Subcutaneous abdominal adipose tissue (tissue), 5 donors: Measurements from ENCODE around the gene FAM216A.

Source experiments
- H3K27ac ChIP-seq: one replicate; pipeline ENCODE4 v1.7.0; 2013; ENCODE audit warnings: low read depth, mild to moderate bottlenecking, inconsistent platforms, low read length, moderate library complexity
- H3K27me3 ChIP-seq, 5 donors: one replicate each; pipeline ENCODE4 v1.7.0; 2013; ENCODE audit warnings: low read length in 5 of 5, inconsistent platforms in 1 of 5; ENCODE audit not compliant: control insufficient read depth in 5 of 5, insufficient read depth in 4 of 5
- H3K36me3 ChIP-seq, 5 donors: one replicate each; pipeline ENCODE4 v1.7.0; 2013; ENCODE audit warnings: low read length in 5 of 5; ENCODE audit not compliant: control insufficient read depth in 5 of 5, insufficient read depth in 5 of 5
- H3K4me1 ChIP-seq, 5 donors: one replicate each; pipeline ENCODE4 v1.7.0; 2013; ENCODE audit warnings: low read length in 5 of 5, mild to moderate bottlenecking in 3 of 5, moderate library complexity in 1 of 5; ENCODE audit not compliant: control insufficient read depth in 5 of 5, insufficient read depth in 5 of 5
- H3K4me3 ChIP-seq, 5 donors: one replicate each; pipeline ENCODE4 v1.7.0; 2013; ENCODE audit warnings: low read length in 5 of 5, low read depth in 1 of 5
- H3K9ac ChIP-seq, 5 donors: one replicate each; pipeline ENCODE4 v1.7.0; 2013; ENCODE audit warnings: low read length in 5 of 5, mild to moderate bottlenecking in 4 of 5, moderate library complexity in 3 of 5
- H3K9me3 ChIP-seq, 5 donors: one replicate each; pipeline ENCODE4 v1.7.0; 2013; ENCODE audit warnings: low read length in 5 of 5; ENCODE audit not compliant: control insufficient read depth in 5 of 5
- donor health status: healthy.
- donor health status: healthy.
- donor health status: healthy.
- donor health status: healthy.
- donor health status: healthy.

The FAM216A gene

DNA sequence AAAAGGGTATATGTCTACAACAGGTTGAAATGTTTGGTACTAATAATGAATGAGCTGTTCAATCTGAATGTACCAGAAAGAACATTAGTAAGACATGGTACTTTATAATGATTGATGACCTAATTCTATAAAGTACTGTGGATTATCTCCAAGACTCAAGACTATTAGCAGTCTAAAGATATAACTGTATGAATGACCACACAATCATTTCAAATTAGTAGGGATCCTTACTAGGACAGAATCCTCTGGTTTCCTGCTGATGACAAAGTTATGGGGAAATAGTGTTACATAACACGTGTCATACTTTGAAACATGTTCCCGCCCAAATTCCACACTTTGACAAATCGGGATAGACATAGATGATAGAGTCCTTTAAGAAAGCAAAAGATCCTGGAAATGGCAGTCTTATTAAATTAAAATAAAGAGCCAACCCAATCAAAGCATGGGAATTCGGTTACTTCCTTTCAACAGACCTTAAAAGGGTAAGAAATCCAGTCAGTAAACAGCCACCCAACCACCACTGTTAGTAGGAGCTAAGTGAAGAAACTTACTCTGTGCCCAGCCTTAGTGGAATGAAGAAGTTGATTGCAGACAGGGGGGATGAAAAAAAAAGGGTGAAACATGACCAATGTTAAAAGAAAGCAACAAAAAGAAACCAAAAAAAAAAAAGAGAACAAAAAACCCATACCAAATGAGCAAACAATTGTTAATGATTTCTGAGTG, 30.5 kb downstream of the FAM216A start:
- Histone ChIP-seq H3K9me3 (no peaks in the 10 kb centered on the region), H3K27me3 (no peaks in the 10 kb centered on the region), H3K4me1 (peaks cover 0 to 36% (median 30%) of the 10 kb centered on the region in 5 donors), H3K27ac (peak overlapping the region; percentile 65), H3K4me3 (no peak overlapping the region), H3K36me3 (peaks cover 8 to 17% (median 12%) of the 10 kb centered on the region in 5 donors), H3K9ac (peak overlapping the region in 2 of 5 donors; percentile 19 to 63)

DNA sequence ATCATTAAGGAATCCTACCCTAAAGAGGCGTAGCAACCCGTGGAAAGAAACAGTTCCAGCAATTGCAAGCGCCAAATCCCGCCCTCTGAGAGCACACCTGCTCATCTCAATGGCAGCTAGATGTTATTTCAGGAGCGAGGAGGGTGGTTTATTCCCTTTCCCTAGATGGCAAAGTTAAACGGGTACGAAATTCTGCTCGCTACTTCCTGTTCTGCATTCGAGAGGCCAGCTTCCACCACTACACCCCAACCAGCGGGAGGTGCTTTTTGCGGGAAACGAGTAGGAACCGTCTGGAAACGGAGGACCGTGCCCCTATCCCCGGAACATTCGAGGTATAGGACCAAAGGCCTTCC, 32.7 kb downstream of the FAM216A start:
- Histone ChIP-seq H3K9me3 (no peaks in the 10 kb centered on the region), H3K9ac (peak overlapping the region; percentile 96 to 100 (median 99)), H3K4me1 (peaks cover 0 to 36% (median 30%) of the 10 kb centered on the region in 5 donors), H3K36me3 (no peaks in the 10 kb centered on the region), H3K4me3 (peak overlapping the region; percentile 81 to 98 (median 97)), H3K27ac (peak overlapping the region; percentile 94), H3K27me3 (no peaks in the 10 kb centered on the region)

DNA sequence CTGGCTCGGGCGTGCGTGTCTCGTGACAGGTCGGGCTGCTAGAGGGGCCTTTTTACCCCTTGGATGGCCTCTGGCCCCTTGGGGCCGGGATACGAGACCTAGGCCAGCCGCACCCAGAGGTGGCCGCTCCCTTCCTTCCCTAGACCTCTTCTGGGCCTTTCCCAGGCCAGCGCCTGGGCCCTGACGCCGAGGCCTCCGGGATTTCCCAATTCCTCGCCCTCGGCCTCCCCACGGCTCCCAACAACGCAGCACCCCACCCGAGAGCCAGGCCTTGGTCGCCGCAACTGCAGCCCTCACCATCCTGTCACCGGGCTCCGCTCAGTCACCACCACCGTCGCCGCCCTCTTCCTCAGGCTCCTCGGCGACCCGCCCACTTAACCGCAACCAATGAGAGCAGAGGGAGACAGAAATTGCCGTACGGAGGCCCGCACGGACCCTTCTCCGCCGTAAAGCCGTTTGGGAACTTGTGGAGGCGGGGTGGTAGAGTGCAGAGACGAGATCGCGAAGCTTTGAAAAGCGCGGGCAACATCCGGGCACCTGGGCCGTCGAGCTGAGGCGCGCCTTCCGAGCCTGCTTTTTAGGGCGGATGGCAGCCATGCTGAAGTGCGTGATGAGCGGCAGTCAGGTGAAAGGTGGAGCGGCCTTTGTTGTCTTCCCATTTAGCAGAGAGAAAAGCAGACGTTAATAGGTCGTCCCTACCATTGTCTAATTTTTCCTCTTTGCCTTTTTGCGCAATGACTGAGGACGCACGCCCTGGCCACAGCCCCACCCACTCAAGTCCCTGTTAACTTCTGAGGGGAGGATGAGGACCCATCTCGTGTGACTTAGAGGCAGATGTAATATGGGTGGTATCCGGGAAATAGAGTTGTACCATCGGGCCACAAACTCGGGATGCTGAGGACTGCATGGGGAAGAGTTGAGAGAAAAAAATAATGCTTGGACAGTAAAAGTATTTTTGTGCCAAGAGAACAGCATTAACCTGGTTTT, 33.4 kb downstream of the FAM216A start, which contains the start of the genes RAD9B and VPS29:
TSS of gene RAD9B (plus strand) at position 580 of the 987 bp plus-strand sequence. CDS start at position 587, 7 bp downstream.
TSS of gene VPS29 (minus strand) at position 360 of the 987 bp plus-strand sequence. CDS start at position 300, 60 bp downstream.
- Histone ChIP-seq H3K9me3 (no peaks in the 10 kb centered on the region), H3K4me3 (peak within 1 kb of the TSS; percentile 81 to 98 (median 97)), H3K4me1 (peaks cover 0 to 36% (median 30%) of the 10 kb centered on the region in 5 donors), H3K27ac (peak within 1 kb of the TSS; percentile 94), H3K9ac (peak within 1 kb of the TSS; percentile 96 to 100 (median 99)), H3K27me3 (no peaks in the 10 kb centered on the region), H3K36me3 (no peaks in the 10 kb centered on the region)

DNA sequence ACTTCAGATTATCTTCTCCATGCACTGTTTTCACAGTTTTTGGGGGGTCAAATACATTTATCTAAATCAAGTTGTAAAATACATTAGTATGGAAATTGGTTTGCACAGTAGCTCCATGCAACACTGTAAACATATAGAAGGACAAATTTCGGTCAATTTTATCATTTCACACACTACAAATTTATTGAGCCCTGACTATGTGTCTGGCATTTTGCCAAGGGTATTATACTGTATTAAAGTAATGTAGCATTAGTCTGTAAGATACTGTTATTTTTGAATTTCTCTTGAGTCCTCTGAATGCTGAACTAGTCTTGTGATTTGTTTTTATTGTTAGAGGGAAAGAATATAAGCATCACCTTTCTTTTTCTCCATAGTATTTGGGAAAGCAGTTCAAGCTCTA, 34.8 kb downstream of the FAM216A start:
- H3K4me3 ChIP-seq: no peak overlapping the region
- H3K27me3 ChIP-seq: no peaks in the 10 kb centered on the region
- peaks cover 0 to 33% (median 30%) of the 10 kb centered on the region in 5 donors for H3K4me1 ChIP-seq
- no peak overlapping the region for H3K9ac ChIP-seq
- H3K36me3 ChIP-seq: no peaks in the 10 kb centered on the region
- H3K9me3 ChIP-seq: no peaks in the 10 kb centered on the region
- no peak overlapping the region for H3K27ac ChIP-seq

DNA sequence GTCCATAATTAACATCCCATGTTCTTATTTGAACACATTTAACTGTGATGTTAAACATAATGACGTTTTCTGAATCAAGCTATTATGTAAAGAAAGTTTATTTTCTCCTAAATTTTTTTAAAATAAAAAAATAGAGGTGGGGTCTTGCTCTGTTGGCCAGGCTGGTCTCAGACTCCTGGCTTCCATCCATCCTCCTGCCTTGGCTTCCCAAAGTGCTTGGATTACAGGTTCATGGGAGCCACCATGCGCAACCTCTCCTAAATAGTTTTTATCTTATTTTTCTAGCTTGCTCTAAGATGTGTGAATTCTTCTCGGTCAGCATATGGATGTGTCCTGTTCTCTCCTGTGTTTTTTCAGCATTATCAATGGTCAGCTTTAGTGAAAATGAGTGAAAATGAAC, 36.7 kb downstream of the FAM216A start:
- no peak overlapping the region for H3K9ac ChIP-seq
- H3K36me3 ChIP-seq: no peaks in the 10 kb centered on the region
- H3K9me3 ChIP-seq: no peaks in the 10 kb centered on the region
- no peak overlapping the region for H3K4me3 ChIP-seq
- H3K27ac ChIP-seq: no peak overlapping the region
- H3K4me1 ChIP-seq: peaks cover 0 to 20% (median 18%) of the 10 kb centered on the region in 5 donors
- H3K27me3 ChIP-seq: no peaks in the 10 kb centered on the region

DNA sequence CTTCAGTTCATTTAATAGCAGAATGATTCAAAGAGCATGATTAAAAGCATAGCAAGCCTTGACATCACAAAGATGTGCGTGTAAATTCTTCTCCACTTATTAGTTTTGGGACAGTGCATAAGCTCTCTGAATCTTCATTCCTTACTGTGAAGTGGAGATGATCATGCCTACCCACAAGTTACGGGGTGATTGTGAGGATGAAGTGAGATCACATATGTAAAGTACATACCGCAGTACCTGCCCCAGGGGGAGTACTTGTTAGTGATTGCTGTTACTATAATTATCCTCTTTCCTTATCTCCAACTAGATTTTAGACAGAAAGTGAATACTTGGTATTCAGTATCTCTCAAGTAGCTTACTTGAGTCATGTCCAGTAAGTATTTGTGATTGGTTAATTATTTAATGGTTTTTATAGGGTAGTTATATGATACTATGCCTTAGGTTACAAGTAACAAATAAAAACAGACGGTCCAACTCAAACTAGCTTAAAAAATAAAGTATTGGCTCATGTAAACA, 39.5 kb downstream of the FAM216A start:
- Histone ChIP-seq H3K9me3 (no peaks in the 10 kb centered on the region), H3K27ac (no peak overlapping the region), H3K9ac (no peak overlapping the region), H3K4me3 (no peak overlapping the region), H3K4me1 (peaks cover 0 to 4% (median 0%) of the 10 kb centered on the region in 5 donors), H3K27me3 (no peaks in the 10 kb centered on the region), H3K36me3 (no peaks in the 10 kb centered on the region)

DNA sequence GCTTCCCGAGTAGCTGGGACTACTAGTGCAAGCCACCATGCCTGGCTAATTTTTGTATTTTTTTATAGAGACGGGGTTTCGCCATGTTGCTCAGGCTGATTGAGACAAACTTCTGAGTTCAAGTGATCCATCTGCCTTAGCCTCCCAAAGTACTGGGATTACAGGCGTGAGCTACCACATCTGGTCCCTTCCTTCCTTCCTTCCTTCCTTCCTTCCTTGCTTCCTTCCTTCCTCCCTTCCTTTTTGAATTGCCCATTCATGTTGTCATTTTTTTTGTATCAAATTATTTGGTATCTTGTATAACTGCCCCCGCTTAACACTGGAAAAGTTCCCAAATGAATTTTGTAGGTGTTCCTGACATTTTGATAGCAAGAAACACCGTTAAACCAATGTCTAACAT, 45.2 kb downstream of the FAM216A start:
- H3K9ac ChIP-seq: no peak overlapping the region
- H3K27me3 ChIP-seq: no peaks in the 10 kb centered on the region
- H3K9me3 ChIP-seq: no peaks in the 10 kb centered on the region
- H3K27ac ChIP-seq: no peak overlapping the region
- no peaks in the 10 kb centered on the region for H3K36me3 ChIP-seq
- peaks cover 0 to 6% (median 0%) of the 10 kb centered on the region in 5 donors for H3K4me1 ChIP-seq
- H3K4me3 ChIP-seq: no peak overlapping the region

DNA sequence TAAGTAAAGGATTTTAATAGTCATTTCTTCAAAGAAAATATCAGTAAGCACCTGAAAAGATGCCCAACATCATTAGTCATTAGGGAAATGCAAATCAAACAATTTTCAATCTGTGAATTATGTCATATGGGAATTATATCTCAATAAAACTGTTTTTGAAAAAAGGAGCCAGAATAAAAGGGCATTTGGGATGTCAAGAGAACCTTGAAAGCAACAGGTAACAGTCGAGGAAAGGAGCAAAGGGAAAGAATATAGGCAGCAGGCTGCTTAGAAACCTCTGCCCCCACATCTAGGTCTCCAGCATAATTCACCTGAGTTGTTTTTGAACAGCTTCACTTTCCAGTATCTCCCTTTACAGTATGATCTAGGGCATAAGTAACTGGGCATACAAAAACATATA, 45.7 kb downstream of the FAM216A start:
- Histone ChIP-seq H3K27me3 (no peaks in the 10 kb centered on the region), H3K9ac (no peak overlapping the region)

DNA sequence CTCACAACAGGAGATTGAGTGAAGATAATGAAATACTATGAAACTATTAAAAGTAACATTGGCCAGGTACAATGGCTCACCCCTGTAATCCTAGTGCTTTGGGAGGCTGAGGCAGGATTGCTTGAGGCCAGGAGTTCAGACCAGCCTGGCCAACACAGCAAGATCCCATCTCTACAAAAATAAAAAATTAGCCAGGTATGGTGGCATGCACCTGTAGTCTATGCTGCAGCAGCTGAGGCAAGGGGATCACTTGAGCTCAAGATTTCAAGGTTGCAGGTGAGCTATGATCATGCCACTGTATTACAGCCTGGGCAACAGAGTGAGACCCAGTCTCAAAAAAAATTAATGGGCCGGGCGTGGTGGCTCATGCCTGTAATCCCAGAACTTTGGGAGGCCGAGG, 48.4 kb downstream of the FAM216A start:
- H3K36me3 ChIP-seq: no peaks in the 10 kb centered on the region
- H3K9ac ChIP-seq: peak overlapping the region in 1 of 5 donors; percentile 20
- H3K9me3 ChIP-seq: no peaks in the 10 kb centered on the region
- no peak overlapping the region for H3K27ac ChIP-seq
- H3K4me3 ChIP-seq: no peak overlapping the region
- H3K4me1 ChIP-seq: peaks cover 0 to 6% (median 0%) of the 10 kb centered on the region in 5 donors
- H3K27me3 ChIP-seq: no peaks in the 10 kb centered on the region

More for the DNA sequence above, 45.7 kb downstream of the FAM216A start:
- Histone ChIP-seq H3K27ac (no peak overlapping the region), H3K36me3 (no peaks in the 10 kb centered on the region), H3K4me1 (peaks cover 0 to 6% (median 0%) of the 10 kb centered on the region in 5 donors), H3K4me3 (no peak overlapping the region), H3K9me3 (no peaks in the 10 kb centered on the region)
